HG02571 (cell line): Measurements from ENCODE around the gene TMEM18.
"Not testable (repeated sequence)": the region's sequence is repeated elsewhere in the genome, so short reads cannot be mapped to it uniquely, and the experiment has no call there.

Experiments used
- ATAC-seq: cut with Tn5 transposase; IDR thresholded peaks from one replicate; pipeline ENCODE4 v1.9.1; 2021; ENCODE audit warnings: mild to moderate bottlenecking, moderate library complexity; ENCODE audit not compliant: unreplicated experiment

The TMEM18 gene

DNA sequence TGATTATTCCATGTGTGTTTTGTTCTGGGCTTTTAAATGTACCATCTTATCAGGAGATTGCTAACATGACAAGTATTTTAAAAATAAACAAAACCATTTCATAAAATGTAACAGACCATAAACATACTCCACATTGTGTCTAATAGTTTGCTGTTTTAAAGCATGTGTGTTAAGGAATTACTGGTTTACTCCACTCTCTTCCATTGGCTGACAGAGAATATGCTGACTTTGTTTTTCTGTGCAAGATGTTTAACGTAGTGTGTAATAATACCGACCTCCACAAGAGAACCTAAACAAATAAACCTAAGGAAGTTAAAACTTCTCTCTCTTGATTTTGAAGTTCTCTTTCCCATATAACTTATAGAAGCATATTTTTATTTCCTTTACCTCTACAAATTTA, 17.0 kb upstream of the TMEM18 start:
- no peak for ATAC-seq

GRCh38 chr2:693606-694005, 16.4 kb upstream of the TMEM18 start:
- no peak for ATAC-seq

- ATAC-seq, result no peak
Observed at GRCh38 chr2:692767-693166, 15.6 kb upstream of the TMEM18 start.

DNA sequence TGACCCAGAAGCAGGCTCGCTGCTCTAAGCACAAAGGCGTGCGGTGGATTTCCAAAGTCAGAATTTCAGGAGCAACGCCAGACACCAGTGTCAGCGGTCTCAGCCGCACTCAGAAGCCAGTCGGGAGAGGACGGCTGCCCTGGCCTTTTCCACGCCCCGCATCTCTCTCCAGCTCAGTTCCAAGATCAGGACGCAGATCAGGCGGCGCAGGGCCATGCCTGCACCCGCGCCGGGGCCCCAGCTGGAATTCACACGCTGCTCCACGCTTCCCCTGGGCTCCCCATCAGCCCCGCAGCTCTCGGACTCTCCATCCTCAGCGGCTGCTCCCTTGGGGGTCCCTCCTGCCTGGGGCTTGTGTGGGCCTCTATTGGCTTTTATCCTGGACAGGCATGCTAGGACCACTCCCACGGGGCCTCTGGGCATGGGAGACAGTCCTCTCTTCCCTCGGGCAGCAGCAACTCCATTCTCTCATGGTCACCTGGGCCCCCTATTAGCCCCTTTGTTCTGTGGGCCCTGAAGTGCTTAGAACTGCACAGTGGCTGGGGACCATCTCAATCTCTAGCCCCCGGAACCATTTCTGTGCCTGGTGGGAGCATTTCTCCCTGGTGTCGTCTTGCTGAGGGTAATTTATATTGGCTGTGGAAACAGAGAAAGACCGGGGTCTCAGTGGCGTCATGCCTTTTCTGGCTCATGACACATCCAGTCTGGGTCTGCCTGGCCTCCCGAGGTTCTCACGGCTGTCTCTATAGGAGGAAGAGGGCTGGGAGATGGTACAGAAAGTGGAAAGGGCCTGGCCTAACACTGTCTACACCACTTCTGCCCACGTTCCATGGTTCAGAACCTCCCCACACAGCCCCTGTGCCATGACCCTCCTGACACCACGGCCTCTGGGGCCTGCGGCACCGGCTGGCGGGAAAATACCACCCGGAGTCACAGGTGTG, 14.9 kb upstream of the TMEM18 start:
- no peak for ATAC-seq

GRCh38 chr2:690799-691198, 13.6 kb upstream of the TMEM18 start:
- ATAC-seq, result no peak

- no peak for ATAC-seq
Observed at GRCh38 chr2:689877-690510, 12.8 kb upstream of the TMEM18 start.

DNA sequence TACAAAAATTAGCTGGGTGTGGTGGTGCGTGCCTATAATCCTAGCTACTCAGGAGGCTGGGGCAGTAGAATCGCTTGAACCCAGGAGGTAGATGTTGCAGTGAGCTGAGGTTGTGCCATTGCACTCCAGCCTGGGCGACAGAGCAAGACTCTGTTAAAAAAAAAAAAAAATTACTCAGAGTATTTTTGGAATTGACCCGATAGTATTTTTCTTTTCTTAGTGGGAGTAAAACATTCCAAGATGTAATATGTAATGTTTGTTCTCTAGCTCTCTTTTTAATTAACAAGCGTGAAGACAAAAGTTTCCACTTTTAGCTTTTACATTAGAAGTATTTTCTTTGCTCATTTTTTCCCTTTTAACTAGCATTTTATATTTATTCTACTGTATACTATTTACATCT, 12.0 kb upstream of the TMEM18 start:
- ATAC-seq, result no peak

DNA sequence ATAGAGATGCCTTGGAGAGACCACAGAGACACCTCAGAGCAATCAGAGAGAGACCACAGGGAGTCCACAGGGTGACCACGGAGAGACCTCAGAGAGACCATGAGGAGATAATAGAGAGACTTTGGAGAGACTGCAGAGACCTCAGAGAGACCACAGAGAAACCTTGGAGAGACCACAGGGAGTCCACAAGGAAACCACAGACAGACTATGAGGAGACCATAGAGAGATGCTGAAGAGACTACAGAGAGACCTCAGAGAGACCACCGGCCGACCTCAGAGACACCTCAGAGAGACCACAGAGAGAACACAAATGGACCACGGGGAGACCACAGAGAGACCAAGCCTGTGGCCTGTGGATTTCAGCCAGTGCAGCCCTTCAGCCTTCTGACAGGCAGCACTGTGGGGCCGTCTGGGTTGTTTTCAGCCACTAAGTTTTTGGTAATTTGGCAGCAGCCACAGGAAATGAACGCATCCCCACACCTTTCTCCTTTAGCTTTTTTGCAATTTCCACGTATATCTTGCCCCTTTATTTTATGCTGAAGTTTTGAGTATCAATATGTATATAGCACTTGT, 11.4 kb upstream of the TMEM18 start:
- ATAC-seq, result no peak

- no peak for ATAC-seq
Observed at GRCh38 chr2:685421-685820, 8.2 kb upstream of the TMEM18 start.

DNA sequence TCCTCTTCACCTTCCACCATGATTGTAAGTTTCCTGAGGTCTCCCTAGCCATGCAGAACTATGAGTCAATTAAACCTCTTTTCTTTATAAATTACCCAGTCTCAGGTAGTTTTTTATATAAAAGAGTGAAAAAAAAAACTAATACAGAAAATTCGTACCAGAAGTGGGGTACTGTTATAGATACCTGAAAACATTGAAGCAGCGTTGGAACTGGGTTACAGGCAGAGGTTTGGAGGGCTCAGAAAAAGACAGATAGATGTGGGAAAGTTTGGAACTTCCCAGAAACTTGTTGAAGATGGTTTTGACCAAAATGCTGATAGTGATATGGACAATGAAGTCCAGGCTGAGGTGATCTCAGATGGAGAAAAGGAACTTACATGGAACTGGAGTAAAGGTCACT, 7.7 kb upstream of the TMEM18 start:
- ATAC-seq, result not testable (repeated sequence)

DNA sequence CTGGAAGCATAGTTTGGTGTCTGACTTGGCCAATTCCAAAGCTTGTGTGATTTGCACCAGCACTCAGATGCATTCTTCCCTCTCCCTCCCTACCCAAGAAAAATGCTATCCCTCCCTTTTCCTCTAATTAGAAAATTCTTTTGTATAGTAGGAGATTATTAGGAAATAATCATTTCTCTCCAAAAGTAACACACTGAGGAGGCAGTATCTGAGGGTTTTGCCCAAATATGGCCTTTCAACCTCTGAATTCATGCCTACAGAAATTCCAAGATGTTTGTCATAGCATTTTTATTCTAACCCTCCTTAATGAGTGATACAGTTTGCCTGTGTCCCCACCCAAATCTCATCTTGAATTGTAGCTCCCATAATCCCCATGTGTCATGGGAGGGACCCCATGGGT, 5.0 kb upstream of the TMEM18 start:
- ATAC-seq, result no peak

DNA sequence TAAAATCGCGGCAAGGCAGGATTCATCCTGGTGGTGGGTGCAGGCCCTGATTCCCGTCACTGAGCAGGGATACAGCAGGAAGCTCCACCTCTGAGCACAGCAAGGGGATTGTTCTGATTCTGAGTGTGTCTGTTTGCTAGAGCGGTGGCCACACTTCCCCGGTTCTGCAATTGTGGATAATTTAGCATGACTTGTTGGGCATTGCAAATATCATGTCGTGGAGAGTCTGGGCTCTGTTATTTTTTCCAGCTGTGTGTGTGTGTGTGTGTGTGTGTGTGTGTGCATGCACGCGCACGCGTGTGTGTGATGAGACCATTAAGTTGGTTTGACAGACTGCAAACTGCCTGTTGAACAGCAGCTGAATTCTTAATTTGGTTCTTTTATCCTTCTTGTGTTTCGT, 4.1 kb upstream of the TMEM18 start:
- no peak for ATAC-seq

DNA sequence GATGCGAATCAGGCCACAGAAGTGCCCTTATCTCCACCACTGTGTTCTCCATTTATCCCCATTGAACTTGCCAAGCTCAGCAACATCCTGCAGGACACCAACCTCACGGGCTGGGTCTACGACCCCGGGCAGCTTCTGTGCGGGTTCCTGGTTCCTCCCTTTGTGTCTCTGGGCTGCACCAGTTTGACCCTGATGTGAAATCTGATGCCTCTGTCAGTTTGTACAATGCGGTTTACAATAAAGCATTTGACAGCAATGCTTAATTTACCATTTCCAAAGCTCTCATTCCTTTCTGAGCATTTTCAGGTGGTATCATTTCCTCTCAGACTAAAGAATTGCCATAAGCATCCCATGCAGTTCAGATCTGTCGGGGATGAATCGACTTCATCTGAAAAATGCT, 3.3 kb upstream of the TMEM18 start:
- no peak for ATAC-seq

- no peak for ATAC-seq
Observed at GRCh38 chr2:678964-679363, 1.8 kb upstream of the TMEM18 start.

- ATAC-seq, result no peak
Observed at GRCh38 chr2:677959-678550, 849 bp upstream of the TMEM18 start.

GRCh38 chr2:676647-677055, 555 bp downstream of the TMEM18 start:
- ATAC-seq, result peak; percentile 74

DNA sequence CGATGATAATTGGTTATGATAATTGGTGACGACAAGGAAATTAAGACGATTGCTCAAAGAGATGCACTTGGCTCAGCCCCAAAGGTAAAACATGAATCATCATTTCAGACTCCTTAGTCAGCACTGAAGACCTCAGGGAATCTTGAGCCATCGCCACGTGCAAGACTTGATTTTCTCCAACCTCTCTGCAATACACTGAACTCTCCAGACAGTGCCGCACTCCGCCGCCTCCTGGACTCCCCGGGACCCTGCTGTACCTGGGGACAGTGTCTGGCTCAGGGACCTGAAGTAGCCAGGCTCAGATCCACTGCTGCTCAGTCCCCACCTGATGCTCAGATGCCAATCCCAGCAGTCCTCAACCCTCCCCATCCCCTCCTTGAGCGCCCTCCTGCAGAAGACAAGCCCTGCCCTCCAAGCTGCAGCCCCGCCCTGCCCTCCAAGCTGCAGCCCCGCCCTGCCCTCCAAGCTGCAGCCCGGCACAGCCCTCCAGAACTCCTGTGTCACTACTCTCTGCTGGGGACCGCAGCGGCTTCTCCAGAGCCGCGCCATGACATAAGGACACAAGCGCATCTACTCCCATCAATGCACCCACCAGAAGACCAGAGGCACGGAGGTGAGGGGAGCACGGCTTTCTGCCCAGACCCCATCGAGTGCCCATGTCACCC, 1.1 kb downstream of the TMEM18 start:
- ATAC-seq, result peak; percentile 36

DNA sequence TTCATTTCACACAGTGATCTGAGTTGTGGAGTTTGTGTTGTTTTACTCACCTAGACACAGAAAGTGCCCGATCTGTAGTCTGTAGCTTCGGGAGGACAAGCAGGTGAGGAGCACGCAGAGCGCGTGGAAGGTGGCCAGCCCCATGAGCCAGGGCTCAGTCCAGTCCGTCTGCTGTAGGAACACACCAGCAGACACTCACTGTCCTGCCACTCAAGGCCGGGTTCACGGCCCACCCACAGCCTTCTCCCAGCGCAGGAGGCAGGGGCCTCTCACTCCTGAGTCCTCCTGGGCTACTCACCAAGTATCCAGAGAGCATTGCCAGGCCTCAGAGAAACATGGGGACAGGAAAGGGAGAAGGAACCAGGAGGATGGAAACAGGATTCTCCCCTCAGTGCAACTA, 1.7 kb downstream of the TMEM18 start:
- ATAC-seq, result no peak

DNA sequence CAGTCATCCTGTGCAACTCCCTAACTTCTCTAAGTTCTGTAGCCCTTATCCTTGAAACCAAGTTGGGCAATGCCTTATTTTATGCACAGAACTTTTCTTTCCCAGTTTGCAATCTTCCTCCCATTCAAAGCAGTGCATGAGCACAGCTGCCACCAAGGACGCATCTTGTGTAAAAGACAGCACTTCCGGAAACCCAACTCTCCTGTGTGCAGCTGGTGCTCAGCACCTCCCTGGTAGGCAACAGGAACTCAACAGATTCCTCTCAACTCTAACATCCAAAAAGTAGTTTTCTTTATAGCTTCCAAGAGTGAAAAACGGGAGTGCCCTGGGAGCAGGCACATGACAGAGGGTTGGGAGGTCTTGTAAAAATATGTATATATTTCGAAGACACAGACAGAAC, 2.2 kb downstream of the TMEM18 start:
- no peak for ATAC-seq

DNA sequence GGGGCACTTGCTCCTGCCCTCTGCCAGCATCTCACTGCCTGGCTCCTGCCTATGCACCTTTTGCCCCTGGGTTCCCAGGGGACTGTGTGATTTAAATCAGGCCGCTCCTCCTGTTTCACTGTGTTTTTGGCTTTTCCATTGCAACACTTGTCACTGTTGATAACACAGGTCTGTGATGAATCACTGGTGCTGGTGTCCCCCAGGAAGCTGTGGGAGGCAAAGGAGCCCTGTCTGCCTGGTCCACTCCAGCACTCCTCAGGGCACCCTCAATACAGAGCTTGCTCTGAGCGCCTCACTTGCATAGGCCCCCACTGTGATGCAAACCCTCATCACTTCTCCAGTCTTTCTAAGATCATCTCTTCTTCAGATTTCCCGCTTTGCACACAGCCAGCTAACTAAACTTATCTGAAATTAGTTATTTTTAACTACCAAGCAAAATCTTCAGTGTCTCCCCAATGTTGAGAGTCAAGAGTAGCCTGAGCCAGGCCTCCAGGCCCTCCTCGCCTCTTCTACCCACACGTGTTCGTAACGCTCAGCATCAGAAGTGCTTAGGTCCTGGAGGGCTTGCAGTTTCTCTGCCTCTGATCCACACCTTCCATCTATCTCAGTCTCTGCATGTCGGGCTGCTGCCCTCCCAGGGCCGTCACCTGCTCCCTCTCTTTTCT, 2.8 kb downstream of the TMEM18 start:
- ATAC-seq, result no peak
